NCI-H2081 (cell line): ENCODE measurements around the gene SLC1A3.
A peak's percentile ranks its signal among the peaks of the same experiment; 100 is the strongest.

Source experiments
- DNase-seq, 2 experiments: peaks; one replicate each; lab custom pipeline; 2025; lab: John Stamatoyannopoulos, UW

Gene SLC1A3

DNA sequence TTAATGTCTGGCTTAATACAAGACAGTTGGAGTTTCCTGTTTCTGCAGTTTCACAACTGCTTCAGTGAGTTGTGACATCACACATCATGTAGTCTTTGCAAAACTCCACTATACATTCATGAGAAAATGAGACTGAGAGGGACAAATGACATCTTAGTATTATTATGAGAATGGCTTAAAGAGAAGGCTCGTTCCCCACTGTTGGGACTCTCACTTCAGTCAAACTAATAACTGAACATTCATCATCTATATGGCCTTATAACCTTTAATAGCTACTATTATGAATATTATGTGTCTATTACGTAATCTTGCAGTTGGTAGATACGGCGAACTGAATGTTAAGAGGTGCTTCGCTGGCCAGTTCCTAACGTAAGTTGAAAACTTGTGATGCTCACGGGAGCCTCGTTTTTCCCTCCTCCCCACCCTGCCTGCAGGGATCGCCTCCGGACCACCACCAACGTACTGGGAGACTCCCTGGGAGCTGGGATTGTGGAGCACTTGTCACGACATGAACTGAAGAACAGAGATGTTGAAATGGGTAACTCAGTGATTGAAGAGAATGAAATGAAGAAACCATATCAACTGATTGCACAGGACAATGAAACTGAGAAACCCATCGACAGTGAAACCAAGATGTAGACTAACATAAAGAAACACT, 79.4 kb downstream of the SLC1A3 start:
- no peak for DNase-seq

GRCh38 chr5:36686881-36687280, 80.5 kb downstream of the SLC1A3 start:
- no peak for DNase-seq

DNA sequence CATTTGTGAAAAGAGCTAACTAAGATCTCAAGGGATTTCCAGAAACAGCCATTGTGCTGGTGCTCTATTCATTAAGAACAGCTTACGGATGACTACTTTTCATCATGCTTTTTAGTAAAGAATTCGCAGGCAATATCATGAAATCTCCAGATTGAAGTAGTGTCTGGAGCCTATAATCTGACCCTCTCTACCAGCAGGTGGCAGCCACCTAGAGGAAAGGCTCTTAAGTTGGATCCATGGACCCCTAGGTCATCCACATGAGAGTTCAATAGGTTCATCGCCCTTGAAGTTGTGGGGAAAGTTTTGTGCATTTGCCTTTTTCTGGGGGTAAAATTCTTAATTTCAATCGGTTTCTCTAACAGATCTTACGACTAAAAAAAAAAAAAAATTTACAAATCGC, 82.3 kb downstream of the SLC1A3 start:
- peak in 1 of 2 experiments; percentile 22 for DNase-seq

- no peak for DNase-seq
Measured at GRCh38 chr5:36689225-36689624, 82.8 kb downstream of the SLC1A3 start.

DNA sequence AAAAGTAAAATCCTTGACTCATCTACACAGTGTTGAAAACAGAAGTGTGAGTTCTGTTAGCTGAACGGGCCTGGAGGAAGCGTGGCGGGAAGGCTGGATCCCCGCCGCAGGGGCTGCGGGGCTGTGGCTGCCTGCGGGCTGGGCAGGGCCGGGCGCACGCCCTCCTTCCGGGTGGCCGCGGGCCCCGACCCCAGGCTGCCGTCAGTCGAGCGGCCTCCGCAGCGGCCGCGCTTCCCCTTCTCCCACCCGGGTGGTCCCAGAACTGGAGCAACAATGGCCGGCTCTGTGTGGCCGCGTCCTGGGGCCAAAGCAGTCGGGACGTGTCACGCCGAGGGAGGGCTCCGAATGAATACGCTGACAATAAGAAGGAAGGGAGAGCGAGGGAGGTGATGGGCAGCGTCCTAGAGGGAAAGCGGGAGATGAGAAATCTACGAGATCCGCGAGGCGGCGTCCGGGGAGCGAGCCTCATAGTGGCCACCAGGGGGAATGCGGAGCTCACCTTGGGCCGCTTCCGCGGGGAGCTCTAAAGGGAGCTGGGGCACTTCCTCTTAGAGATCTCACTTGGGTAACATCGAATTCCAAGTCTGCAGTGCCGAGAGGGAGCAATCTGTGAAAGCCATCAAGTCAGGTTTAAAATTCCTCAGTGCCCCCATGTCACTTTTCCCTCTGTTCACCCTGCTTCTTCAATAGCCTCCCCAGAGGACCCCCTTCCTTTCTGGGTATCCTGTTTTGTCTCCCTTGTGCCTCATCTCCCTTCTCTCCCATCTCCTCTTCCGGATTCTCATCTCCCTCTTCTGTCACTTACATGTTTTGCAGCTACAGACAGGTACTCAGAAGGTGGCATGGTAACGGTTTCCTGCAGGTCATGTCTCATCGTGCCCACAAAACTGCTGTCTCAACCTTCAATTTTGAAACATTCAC, 83.9 kb downstream of the SLC1A3 start:
- DNase-seq: peak; percentile 90 to 92

- DNase-seq: no peak
Measured at GRCh38 chr5:36691226-36691625, 84.8 kb downstream of the SLC1A3 start.

DNA sequence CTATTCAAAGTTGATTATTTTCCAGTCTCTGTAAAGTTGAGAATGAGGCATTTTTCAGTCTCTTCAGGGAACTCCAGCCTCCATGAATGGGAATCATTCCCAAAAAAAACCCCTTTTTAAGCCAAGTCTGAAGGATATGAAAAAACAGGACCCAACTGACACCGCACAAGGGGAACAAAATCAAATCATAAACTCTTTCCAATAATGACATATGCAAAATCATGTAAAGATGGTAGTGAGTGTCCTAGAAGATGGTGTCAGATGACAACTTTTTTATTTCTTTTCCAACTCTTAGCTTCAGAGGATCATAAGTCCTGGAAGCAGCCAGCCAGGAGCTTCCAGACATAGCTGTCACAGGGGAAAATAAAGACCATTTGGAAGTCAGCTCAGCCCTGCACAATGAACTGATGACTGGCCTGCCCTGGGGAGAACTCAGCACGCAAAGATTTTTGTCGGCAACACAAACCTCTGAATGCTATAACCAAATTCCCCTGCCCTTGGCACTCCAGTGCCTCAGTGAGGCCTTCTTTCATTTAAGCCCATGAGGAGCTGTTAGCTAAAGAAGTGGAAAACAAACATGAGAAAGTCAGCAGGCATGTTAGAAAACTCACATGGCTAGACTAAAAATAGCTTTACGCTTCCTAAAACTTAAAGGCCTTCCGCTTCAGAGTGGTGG, 85.4 kb downstream of the SLC1A3 start:
- DNase-seq: no peak

DNA sequence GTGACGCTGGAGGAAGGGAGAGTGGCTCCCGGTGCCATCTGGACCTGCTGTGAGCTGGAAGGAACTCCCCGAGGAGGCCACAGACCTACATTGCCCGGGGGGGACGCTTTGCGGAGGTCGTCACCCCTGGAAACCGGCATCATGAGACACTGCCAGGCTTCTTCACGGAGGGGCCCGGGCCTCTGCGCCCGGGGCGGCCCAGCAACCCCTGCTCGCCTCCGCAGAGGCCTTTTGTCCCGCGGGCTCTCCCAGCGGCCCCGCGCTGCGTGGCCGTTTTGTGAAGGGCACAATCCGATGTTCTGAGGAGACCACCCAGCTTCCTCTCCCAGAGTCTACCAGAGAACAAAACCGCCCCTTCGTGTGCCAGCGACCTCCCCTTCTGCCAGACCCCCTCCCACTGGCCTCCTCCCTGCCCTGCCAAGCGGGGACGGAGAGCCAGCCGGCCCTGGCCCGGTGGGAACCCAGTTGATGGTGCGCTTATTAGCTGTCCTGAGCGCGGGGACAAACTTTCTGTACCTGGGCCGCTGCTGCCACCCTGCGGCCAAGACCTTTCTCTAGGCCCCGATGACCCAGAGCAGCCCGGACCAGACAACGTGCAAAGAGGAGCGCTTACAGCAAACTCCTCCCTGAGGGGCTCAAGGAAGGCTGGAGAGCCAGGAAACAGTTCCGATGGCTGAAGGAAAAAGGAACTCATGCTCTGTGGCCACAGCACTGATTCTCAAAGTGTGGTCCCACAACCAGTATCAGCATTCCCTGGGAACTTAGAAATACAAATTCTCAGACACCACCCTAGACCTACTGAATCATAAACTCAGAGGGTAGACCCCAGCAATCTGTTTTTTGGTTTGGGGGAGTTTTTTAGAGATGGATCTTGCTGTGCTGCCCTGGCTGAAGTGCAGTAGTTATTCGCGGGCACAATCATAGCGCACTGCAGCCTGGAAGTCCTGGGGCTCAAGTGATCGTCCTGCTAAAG, 86.7 kb downstream of the SLC1A3 start:
- DNase-seq: no peak

- DNase-seq: no peak
Measured at GRCh38 chr5:36694351-36694750, 87.9 kb downstream of the SLC1A3 start.

DNA sequence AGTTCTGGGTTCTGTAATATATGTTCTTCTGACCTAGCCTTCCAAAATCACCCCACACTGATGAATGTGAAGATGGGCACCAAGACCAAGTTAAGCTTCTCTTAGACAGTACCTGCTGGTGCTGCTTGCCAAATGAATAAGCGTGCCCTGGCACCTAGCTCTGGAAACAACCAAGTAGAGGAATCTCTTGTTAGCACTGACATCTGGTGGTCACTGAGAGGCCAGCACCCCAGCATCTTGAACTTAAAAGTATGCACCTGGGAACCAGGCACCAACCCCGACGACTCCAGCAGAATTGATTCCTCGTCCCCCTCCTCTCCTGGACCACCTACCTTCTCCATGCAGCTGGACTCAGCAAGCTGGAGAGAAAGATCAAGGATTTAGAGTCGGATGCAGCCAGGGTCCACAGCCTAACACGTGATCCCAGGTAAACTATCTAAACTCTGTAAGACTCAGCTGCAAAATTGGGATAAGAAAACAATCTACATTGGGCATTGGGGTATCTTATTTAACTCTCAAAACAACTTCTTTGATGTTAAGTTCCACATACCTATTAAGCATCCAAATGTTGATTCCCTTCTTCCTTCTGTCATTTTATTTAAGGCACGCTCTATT, 89.8 kb downstream of the SLC1A3 start:
- DNase-seq: peak; percentile 56 to 72

GRCh38 chr5:36698031-36698430, 91.6 kb downstream of the SLC1A3 start:
- no peak for DNase-seq

- no peak for DNase-seq
Measured at GRCh38 chr5:36701085-36701698, 94.8 kb downstream of the SLC1A3 start.

DNA sequence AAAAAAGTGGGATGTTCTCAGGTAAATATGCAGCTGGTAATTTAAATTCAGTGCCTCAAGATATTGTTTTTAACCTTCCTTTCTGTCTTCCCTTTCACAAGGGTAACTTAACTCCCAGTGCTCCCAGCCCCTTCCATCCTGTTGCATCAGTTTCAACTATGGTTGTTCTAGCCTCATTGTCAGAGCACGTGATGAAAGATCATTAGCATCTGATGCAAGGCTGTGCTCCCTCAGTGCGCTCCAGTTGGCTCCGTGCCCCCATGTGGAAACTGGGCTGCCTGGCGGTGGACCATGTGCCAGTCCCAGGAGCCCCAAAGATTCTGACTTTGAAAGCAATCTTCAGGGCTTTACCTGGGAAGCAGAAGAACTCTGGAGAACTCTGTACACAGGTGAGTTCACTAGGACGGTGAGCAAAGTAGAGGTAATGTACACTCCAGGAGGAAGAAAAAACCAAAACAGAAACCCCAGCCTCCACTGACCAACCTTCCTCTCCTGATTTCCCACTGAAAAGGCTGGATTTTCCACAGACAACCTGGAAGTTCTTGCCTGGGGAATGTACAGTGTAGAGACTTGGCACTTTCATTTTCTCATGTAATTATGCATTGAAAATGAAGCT, 96.9 kb downstream of the SLC1A3 start:
- DNase-seq: no peak

DNA sequence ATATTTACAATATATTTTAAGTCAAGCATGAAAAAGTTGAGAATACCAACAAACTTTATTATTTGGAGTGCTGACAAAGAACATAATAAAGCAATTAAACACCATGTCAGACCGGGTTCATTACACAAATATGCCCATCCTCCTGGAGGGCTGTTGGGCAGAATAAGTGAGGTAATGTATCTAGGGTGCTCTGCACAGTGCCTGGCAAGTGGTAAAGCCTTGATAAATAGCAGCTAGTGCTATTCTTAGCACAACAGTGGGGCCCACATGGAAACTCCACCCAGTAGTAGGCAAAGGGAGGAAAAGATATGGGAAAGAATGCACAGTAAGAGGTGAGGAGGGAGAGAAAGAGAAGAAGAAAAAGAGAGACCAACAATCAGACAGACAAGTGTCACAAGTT, 97.7 kb downstream of the SLC1A3 start:
- DNase-seq: no peak

DNA sequence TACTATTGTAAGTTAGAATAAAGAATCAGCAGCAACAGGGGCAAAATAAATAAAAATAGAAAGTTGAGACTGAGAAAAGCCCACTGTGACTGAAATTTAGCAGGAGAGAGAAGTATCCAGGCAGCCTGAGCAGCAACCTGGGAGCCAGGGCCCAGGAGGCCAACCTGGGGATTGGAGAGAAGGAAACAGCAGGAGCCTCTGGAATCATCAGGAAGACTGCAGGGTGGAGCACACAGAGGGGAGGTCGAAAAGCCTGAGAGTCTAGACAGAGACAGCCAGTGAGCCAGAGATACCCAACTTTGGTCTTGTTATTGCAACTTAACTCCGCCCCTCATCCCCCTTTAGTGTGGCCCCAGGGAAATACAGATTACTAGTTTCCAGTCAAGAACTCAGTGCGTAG, 98.6 kb downstream of the SLC1A3 start:
- DNase-seq: no peak

DNA sequence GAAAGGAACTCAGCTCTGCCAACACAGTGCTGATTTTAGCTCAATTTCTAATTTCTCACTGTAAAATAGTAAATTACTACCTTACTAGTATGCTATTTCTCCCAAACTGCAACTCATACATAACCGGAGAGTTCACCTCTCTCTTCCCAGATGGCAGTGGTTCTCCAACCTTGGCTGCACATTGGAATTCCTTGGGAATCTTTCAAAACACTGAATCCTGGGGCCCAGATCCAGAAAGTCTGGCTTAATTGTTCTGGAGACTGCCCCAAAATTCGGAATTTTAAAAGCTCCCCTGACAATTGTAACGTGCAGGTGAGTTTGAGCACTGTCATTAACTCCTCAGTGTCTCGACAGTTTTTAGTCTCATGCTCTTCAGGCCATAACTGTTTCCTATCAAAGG, 100.3 kb downstream of the SLC1A3 start:
- DNase-seq: no peak

DNA sequence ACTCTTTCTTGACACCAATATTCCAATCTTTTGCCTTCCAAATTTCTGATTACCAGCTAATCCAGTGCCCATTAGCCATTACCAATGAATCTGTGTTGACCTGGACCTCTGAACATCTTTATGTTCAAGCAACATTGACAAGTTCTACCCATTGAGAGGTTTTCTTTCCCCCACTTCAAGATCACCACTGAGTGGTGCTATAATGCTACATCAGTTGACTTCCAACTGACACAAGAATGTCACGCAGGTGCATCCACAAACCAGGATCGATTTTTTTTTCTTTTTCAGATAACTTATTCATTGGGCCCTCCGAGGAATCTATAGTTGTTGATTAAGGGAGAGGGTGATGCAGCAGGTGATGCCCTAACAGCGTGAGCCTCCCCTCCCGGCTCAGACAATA, 102.6 kb downstream of the SLC1A3 start:
- DNase-seq: no peak

GRCh38 chr5:36710039-36710438, 103.6 kb downstream of the SLC1A3 start:
- no peak for DNase-seq

DNA sequence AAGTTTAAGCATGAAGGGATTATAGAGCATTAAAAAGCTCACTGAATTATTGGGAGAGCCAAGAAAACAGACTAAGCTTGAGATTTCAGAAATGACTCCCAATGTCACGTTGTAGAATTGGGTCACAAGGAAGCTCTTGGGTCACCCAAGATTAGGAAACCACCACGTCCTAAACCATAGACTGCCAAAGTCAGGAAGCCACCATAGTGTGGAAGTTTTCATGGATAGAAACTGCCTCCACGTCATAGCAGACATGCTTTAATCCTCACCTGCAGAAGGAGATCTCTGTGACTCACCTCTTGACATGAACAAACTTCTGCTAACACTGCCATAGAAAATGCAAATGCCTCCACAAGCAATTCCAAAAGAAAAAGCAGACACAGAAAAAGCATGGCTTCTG, 106.3 kb downstream of the SLC1A3 start:
- no peak for DNase-seq

GRCh38 chr5:36713541-36713940, 107.1 kb downstream of the SLC1A3 start:
- DNase-seq: no peak
